GM19452 (cell line): ENCODE results near the gene DSG2.
"Not testable (repeated sequence)": the region's sequence is repeated elsewhere in the genome, so short reads cannot be mapped to it uniquely, and the experiment has no call there.

Source experiments
- ATAC-seq: cut with Tn5 transposase; IDR thresholded peaks from one replicate; pipeline ENCODE4 v1.9.1; 2021; ENCODE audit not compliant: unreplicated experiment

The DSG2 gene

GRCh38 chr18:31500051-31500688 is 2.2 kb downstream of the DSG2 start:
- ATAC-seq = peak; percentile 81

- no peak for ATAC-seq
Observed at GRCh38 chr18:31503011-31503410, 5.0 kb downstream of the DSG2 start.

GRCh38 chr18:31504455-31505147 is 6.6 kb downstream of the DSG2 start:
- ATAC-seq = no peak

- no peak for ATAC-seq
Observed at GRCh38 chr18:31505156-31505555, 7.2 kb downstream of the DSG2 start.

- ATAC-seq = no peak
Observed at GRCh38 chr18:31506024-31506742, 8.2 kb downstream of the DSG2 start.

- ATAC-seq = not testable (repeated sequence)
Observed at GRCh38 chr18:31507124-31507523, 9.1 kb downstream of the DSG2 start.

GRCh38 chr18:31508781-31509180 is 10.8 kb downstream of the DSG2 start:
- no peak for ATAC-seq

- no peak for ATAC-seq
Observed at GRCh38 chr18:31509571-31509970, 11.6 kb downstream of the DSG2 start.

GRCh38 chr18:31510319-31510718 is 12.3 kb downstream of the DSG2 start:
- no peak for ATAC-seq

GRCh38 chr18:31511098-31511497 is 13.1 kb downstream of the DSG2 start:
- ATAC-seq = no peak

GRCh38 chr18:31512203-31512764 is 14.3 kb downstream of the DSG2 start:
- no peak for ATAC-seq

GRCh38 chr18:31513189-31513935 is 15.4 kb downstream of the DSG2 start:
- ATAC-seq = no peak

GRCh38 chr18:31516437-31516836 is 18.5 kb downstream of the DSG2 start:
- ATAC-seq = no peak

GRCh38 chr18:31526374-31526773 is 28.4 kb downstream of the DSG2 start:
- no peak for ATAC-seq

- ATAC-seq = no peak
Observed at GRCh38 chr18:31533236-31533635, 35.3 kb downstream of the DSG2 start.

- ATAC-seq = no peak
Observed at GRCh38 chr18:31538837-31539236, 40.9 kb downstream of the DSG2 start.

- no peak for ATAC-seq
Observed at GRCh38 chr18:31546476-31546875, 48.5 kb downstream of the DSG2 start.

- no peak for ATAC-seq
Observed at GRCh38 chr18:31548853-31549252, 50.9 kb downstream of the DSG2 start.

- no peak for ATAC-seq
Observed at GRCh38 chr18:31549416-31549815, 51.4 kb downstream of the DSG2 start.

- no peak for ATAC-seq
Observed at GRCh38 chr18:31551883-31552282, 53.9 kb downstream of the DSG2 start.

GRCh38 chr18:31553800-31554199 is 55.8 kb downstream of the DSG2 start:
- ATAC-seq = no peak
